Trophoblast cell (in vitro differentiated cells and primary cell): ENCODE measurements around the gene NNMT.

Source experiments
- DNase-seq, 2 donors: peaks; one replicate each; pipeline ENCODE4 v3.0.0-alpha.2; 2016
- H2AFZ ChIP-seq: 2 replicates; pipeline ENCODE4 v1.6.1; 2013; ENCODE audit warnings: low read length, moderate library complexity, mild to moderate bottlenecking; ENCODE audit not compliant: insufficient read depth, poor library complexity
- H2AK5ac ChIP-seq: 2 replicates; pipeline ENCODE4 v1.6.1; 2013; ENCODE audit warnings: mild to moderate bottlenecking, low read length
- H2BK120ac ChIP-seq: 2 replicates; pipeline ENCODE4 v1.6.1; 2013; ENCODE audit warnings: low read length, mild to moderate bottlenecking, moderate library complexity; ENCODE audit not compliant: insufficient read depth, poor library complexity
- H2BK12ac ChIP-seq: 2 replicates; pipeline ENCODE4 v1.6.1; 2013; ENCODE audit warnings: mild to moderate bottlenecking, low read length, moderate library complexity
- H2BK5ac ChIP-seq: 2 replicates; pipeline ENCODE4 v1.6.1; 2013; ENCODE audit warnings: low read length, low read depth, moderate library complexity, mild to moderate bottlenecking; ENCODE audit not compliant: poor library complexity
- H3K14ac ChIP-seq: 2 replicates; pipeline ENCODE4 v1.6.1; 2013; ENCODE audit warnings: mild to moderate bottlenecking, low read length
- H3K18ac ChIP-seq: 2 replicates; pipeline ENCODE4 v1.6.1; 2013; ENCODE audit warnings: mild to moderate bottlenecking, low read length
- H3K23ac ChIP-seq: 2 replicates; pipeline ENCODE4 v1.6.1; 2013; ENCODE audit warnings: low read length
- H3K27ac ChIP-seq: 2 replicates; pipeline ENCODE4 v1.5.1; 2013; ENCODE audit warnings: low read depth, mild to moderate bottlenecking, inconsistent platforms, low read length, moderate library complexity
- H3K27me3 ChIP-seq: 2 replicates; pipeline ENCODE4 v1.6.1; 2013; ENCODE audit warnings: inconsistent platforms, mild to moderate bottlenecking, low read length, moderate library complexity; ENCODE audit not compliant: insufficient read depth
- H3K36me3 ChIP-seq, 2 experiments: 1 replicate in 1 of 2; 2 replicates in 1 of 2; pipeline ENCODE4 v1.6.1; 2013; ENCODE audit warnings: low read length in 2 of 2, mild to moderate bottlenecking in 2 of 2, moderate library complexity in 1 of 2; ENCODE audit not compliant: insufficient read depth in 2 of 2, control insufficient read depth in 1 of 2
- H3K4ac ChIP-seq: 2 replicates; pipeline ENCODE4 v1.6.1; 2013; ENCODE audit warnings: low read depth, mild to moderate bottlenecking, low read length, moderate library complexity
- H3K4me1 ChIP-seq, 2 experiments: 1 replicate in 1 of 2; 2 replicates in 1 of 2; pipeline ENCODE4 v1.6.1; 2013; ENCODE audit warnings: low read length in 2 of 2, mild to moderate bottlenecking in 2 of 2, moderate library complexity in 1 of 2; ENCODE audit not compliant: insufficient read depth in 2 of 2, control insufficient read depth in 1 of 2
- H3K4me2 ChIP-seq: 2 replicates; pipeline ENCODE4 v1.6.1; 2013; ENCODE audit warnings: inconsistent platforms, mild to moderate bottlenecking, low read length, moderate library complexity
- H3K4me3 ChIP-seq: 2 replicates; pipeline ENCODE4 v1.5.1; 2013; ENCODE audit warnings: mild to moderate bottlenecking, low read depth, low read length, inconsistent platforms
- H3K79me1 ChIP-seq: one replicate; pipeline ENCODE4 v1.6.1; 2013; ENCODE audit warnings: low read length
- H3K79me2 ChIP-seq: 2 replicates; pipeline ENCODE4 v1.6.1; 2013; ENCODE audit warnings: low read length, mild to moderate bottlenecking; ENCODE audit not compliant: control insufficient read depth, insufficient read depth, poor library complexity
- H3K9ac ChIP-seq: 2 replicates; pipeline ENCODE4 v1.6.1; 2013; ENCODE audit warnings: mild to moderate bottlenecking, low read length
- H3K9me3 ChIP-seq: 2 replicates; pipeline ENCODE4 v1.6.1; 2013; ENCODE audit warnings: low read depth, mild to moderate bottlenecking, control low read depth, inconsistent platforms, low read length; ENCODE audit not compliant: insufficient read depth
- H4K12ac ChIP-seq: 2 replicates; pipeline ENCODE4 v1.6.1; 2013; ENCODE audit warnings: low read depth, mild to moderate bottlenecking, low read length, moderate library complexity
- H4K8ac ChIP-seq: 2 replicates; pipeline ENCODE4 v1.6.1; 2013; ENCODE audit warnings: low read depth, mild to moderate bottlenecking, low read length, moderate library complexity
- H4K91ac ChIP-seq: one replicate; pipeline ENCODE4 v1.6.1; 2013; ENCODE audit warnings: low read depth, mild to moderate bottlenecking, low read length, moderate library complexity
- WGBS: extraction: QIAGEN DNeasy Blood & Tissue Kit; methylation state at CpG from one replicate; pipeline ENCODE4 v1.1.7; 2013; ENCODE audit warnings: missing lambda C conversion rate; ENCODE audit not compliant: insufficient read length, insufficient coverage; ENCODE audit errors: extremely low coverage; 5-methylcytosine and 5-hydroxymethylcytosine counted together

Gene NNMT

DNA sequence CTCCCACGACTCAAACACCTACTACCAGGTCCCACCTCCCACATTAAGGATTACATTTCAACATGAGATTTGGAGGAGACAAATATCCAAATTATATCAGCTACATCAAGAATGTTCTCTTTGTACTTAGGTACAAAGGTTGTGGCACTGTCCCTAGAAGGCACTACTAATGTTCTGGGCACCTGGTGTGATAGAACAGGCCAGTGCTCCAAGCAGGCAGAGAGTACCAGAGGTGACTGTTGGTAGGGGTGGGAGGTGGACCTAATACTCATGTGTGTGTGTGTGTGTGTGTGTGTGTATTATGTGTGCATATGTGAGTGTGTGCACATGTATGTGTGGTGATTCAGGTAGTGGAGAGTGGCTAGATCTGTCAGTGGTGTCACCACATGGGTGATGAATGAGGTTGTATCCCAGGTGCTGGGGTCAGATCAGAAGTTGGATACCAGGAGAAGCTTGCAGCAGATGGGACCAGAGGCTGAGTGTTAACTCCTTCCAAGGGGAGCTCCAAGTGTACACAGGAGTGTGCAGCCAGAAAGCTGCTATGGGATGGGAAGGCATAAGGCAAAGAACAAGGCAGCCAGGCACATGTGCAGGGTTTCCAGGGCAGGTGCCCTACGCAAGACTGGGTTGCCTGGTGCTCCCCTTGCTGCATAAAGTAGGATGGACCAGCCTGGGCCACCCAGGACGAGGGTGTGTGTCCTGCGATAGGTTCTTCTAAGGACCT lies 17.7 kb upstream of the NNMT start:
- Histone ChIP-seq H3K27me3 (no peaks in the 10 kb centered on the region), H2AK5ac (no peak overlapping the region), H2AFZ (no peak overlapping the region), H3K23ac (no peak overlapping the region), H3K9me3 (no peaks in the 10 kb centered on the region), H3K36me3 (no peaks in the 10 kb centered on the region), H2BK5ac (no peak overlapping the region), H3K79me1 (peaks cover 8% of the 10 kb centered on the region), H2BK12ac (no peak overlapping the region), H3K27ac (no peak overlapping the region), H4K8ac (no peak overlapping the region), H3K4me3 (no peak overlapping the region), H4K91ac (no peak overlapping the region), H2BK120ac (no peak overlapping the region), H3K14ac (no peak overlapping the region), H3K4me1 (peaks cover 7 to 9% of the 10 kb centered on the region in 2 experiments), H3K18ac (no peak overlapping the region), H3K79me2 (no peaks in the 10 kb centered on the region), H3K4me2 (no peak overlapping the region), H3K9ac (no peak overlapping the region), H3K4ac (no peak overlapping the region), H4K12ac (no peak overlapping the region)
- DNase-seq, result no peak
- WGBS, result no CpG with 5 or more reads among the region's 4 CpGs

DNA sequence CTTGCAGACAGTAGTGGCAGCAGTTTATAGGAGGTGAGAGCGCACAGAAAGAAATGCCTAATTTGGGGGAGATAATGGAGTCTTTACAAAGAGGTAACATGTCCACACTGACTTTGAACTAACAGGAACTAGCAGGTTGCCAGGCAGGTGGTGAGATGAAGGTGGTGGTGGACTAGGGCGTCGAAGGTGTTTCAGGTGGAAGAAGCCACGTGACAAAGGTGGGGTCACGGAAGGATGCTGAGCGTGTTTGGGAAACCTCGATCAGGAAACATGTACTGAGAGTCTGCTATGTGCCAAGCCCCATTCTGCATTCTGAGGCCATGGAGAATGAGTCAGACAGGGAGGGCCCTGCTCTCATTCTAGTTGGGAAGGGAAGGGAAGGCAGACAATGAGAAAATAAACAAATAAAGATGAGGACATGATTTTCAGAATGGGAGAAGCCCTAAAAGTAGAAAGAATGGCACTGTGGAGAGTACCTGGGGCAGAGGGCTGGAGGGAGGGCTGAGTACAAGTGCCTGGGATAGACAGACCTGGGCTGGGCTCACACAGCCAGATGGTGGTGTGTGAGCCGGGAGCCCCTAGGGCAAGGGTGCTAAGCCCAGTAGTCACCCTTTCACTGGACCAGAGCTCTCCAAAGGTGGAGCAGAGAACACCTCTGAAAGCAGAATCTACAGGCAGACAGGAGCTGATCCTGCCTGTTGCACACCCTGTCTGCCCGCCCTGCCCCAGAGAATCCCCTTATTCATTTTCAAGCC lies 16.2 kb upstream of the NNMT start:
- Histone ChIP-seq H3K4ac (no peak overlapping the region), H2AK5ac (peak overlapping the region; percentile 21)
- no CpG with 5 or more reads among the region's 9 CpGs for WGBS

DNA sequence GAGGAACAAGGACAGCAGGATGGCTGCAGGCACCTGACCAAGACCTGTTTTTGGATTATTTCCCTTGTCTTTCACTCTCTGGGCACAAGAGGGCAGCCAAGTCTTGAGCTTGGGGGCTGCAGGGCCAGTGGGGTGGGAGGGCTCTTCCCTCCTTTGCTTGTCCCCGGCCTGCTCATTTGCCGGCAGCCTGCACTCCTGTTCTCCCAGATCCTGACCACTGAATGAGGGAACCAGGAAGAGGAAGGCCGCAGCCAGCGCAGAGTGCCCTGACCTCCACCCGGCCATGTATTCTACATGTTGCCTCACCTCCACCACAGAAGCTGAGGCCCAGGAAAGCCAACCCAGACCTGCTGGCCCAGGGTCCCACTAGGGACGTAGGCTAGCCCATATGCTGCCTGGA lies 15.5 kb upstream of the NNMT start:
- Histone ChIP-seq H3K4ac (no peak overlapping the region), H4K12ac (peak overlapping the region; percentile 26), H3K27me3 (no peaks in the 10 kb centered on the region), H2BK5ac (peak overlapping the region; percentile 59), H2AK5ac (peak overlapping the region; percentile 43), H3K18ac (peak overlapping the region; percentile 13), H3K4me2 (no peak overlapping the region), H3K36me3 (no peaks in the 10 kb centered on the region), H3K4me1 (peaks cover 9 to 16% of the 10 kb centered on the region in 2 experiments), H3K4me3 (no peak overlapping the region), H3K9ac (no peak overlapping the region), H4K91ac (peak overlapping the region; percentile 81), H3K9me3 (no peaks in the 10 kb centered on the region), H2AFZ (peak overlapping the region; percentile 13), H2BK120ac (peak overlapping the region; percentile 63), H2BK12ac (peak overlapping the region; percentile 30), H3K14ac (peak overlapping the region; percentile 37), H3K27ac (peak overlapping the region; percentile 13), H3K79me1 (peaks cover 17% of the 10 kb centered on the region), H4K8ac (peak overlapping the region; percentile 83), H3K23ac (no peak overlapping the region), H3K79me2 (no peaks in the 10 kb centered on the region)
- peak; percentile 67 to 80 for DNase-seq
- no CpG with 5 or more reads among the region's 6 CpGs for WGBS

More for the DNA sequence above, 16.2 kb upstream of the NNMT start:
- Histone ChIP-seq H3K9me3 (no peaks in the 10 kb centered on the region), H3K4me2 (no peak overlapping the region), H2BK5ac (no peak overlapping the region), H3K9ac (no peak overlapping the region), H3K36me3 (no peaks in the 10 kb centered on the region), H2BK120ac (no peak overlapping the region), H4K12ac (no peak overlapping the region), H4K8ac (no peak overlapping the region), H3K23ac (no peak overlapping the region), H2BK12ac (peak overlapping the region; percentile 34), H3K27me3 (no peaks in the 10 kb centered on the region), H4K91ac (no peak overlapping the region), H3K14ac (no peak overlapping the region), H2AFZ (no peak overlapping the region), H3K4me3 (no peak overlapping the region), H3K4me1 (peaks cover 9 to 11% of the 10 kb centered on the region in 2 experiments), H3K18ac (no peak overlapping the region), H3K79me2 (no peaks in the 10 kb centered on the region), H3K79me1 (peaks cover 14% of the 10 kb centered on the region), H3K27ac (no peak overlapping the region)
- DNase-seq, result no peak

DNA sequence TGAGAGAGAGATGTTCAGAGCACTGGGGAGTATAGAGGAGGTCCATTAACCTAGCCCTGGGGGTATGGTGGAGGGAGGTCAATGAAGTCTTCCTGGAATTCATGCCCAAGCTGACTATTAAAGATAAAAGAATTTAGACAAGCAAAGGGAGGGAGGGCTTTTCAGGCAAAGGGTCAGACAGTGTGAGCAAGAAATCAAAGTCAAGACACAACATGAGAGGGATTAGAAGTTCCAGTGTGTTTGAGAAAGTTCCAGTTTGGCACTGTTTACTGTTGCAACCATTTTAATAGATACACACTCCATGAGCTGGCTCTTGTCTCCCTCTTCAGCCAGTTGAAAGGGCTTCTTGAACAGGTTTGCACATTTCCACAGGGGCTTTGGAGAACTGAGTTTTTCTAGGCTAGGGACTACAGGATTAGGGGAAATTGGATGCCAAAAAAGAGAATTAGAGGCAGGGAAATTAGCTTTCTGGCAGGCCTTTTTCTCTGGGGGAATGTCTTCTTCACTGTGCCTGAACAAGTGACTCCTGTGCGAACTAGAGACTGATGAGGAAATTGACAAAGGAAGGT lies 14.7 kb upstream of the NNMT start:
- Histone ChIP-seq H3K27me3 (no peaks in the 10 kb centered on the region), H3K4ac (no peak overlapping the region)
- DNase-seq, result no peak

More for the DNA sequence above, 14.7 kb upstream of the NNMT start:
- Histone ChIP-seq H4K91ac (peak overlapping the region; percentile 81), H3K9ac (no peak overlapping the region), H3K9me3 (no peaks in the 10 kb centered on the region), H3K79me2 (no peaks in the 10 kb centered on the region), H2BK12ac (no peak overlapping the region), H3K18ac (no peak overlapping the region), H3K79me1 (peaks cover 17% of the 10 kb centered on the region), H2AFZ (no peak overlapping the region), H3K36me3 (no peaks in the 10 kb centered on the region), H4K8ac (peak overlapping the region; percentile 83), H2AK5ac (no peak overlapping the region), H3K23ac (no peak overlapping the region), H2BK5ac (no peak overlapping the region), H3K4me3 (no peak overlapping the region), H4K12ac (no peak overlapping the region), H3K14ac (no peak overlapping the region), H2BK120ac (no peak overlapping the region), H3K4me1 (peaks cover 9 to 18% of the 10 kb centered on the region in 2 experiments), H3K27ac (no peak overlapping the region), H3K4me2 (no peak overlapping the region)
- WGBS, result no CpG with 5 or more reads among the region's 1 CpG
